ENCODE data around the gene STK31. TPM values are rescaled to one million over a fixed set of nuclear protein-coding genes. Genes with fewer than 3 reads are reported as not detected.

The STK31 gene
- total and polyA plus RNA-seq, 4 donors, result 0.03 to 0.59 (median 0.18) TPM

DNA sequence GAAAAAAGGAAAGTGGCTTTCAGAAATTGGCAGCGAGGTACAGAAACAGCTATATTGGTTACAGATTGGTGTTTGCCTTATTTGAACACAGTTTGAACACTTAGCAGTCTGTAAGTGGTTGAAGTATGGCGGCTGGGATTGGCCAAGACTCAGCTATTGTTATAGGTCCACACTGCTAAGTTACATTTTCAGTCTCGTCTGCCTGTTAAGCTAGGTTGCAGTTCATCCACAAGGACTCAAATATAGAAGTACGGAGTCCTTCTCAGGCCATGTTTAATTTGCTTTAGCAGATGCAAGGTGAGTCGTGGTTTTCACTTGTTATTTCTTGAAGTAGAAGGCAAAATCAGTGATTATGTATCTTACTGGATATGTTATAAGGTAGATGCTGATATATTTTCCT lies 73.1 kb downstream of the STK31 start:
- Histone ChIP-seq H3K27me3 (ENCODE audit: control insufficient read depth in 4 of 4, insufficient read depth in 4 of 4, low read length in 3 of 4) (no peaks in the 10 kb centered on the region), H3K4me3 (ENCODE audit: low read depth in 1 of 3, low read length in 3 of 3) (no peak overlapping the region), H3K36me3 (ENCODE audit: control insufficient read depth in 4 of 4, insufficient read depth in 3 of 4, low read depth in 1 of 4, low read length in 3 of 4) (no peaks in the 10 kb centered on the region), H3K27ac (ENCODE audit: low read depth in 1 of 2, low read length in 2 of 2) (no peak overlapping the region), H3K4me1 (ENCODE audit: control insufficient read depth in 4 of 4, insufficient read depth in 4 of 4, low read length in 3 of 4) (no peaks in the 10 kb centered on the region), H3K9ac (ENCODE audit: low read depth in 1 of 2, low read length in 2 of 2) (no peak overlapping the region), H3K9me3 (ENCODE audit: control insufficient read depth in 4 of 4, low read length in 3 of 4) (no peaks in the 10 kb centered on the region)
- WGBS, result 92% methylated on average over 5 of the region's 5 CpGs
- no peak for DNase-seq (ENCODE audit: low spot score)
- TF ChIP-seq, protein P1, sequence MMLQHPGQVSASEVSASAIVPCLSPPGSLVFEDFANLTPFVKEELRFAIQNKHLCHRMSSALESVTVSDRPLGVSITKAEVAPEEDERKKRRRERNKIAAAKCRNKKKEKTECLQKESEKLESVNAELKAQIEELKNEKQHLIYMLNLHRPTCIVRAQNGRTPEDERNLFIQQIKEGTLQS (IDR thresholded peaks at IDR 0.05), result no peak
- TF ChIP-seq RAD21 (IDR thresholded peaks at IDR 0.05) (no peak), FOXA2 (IDR thresholded peaks at IDR 0.05) (no peak)

DNA sequence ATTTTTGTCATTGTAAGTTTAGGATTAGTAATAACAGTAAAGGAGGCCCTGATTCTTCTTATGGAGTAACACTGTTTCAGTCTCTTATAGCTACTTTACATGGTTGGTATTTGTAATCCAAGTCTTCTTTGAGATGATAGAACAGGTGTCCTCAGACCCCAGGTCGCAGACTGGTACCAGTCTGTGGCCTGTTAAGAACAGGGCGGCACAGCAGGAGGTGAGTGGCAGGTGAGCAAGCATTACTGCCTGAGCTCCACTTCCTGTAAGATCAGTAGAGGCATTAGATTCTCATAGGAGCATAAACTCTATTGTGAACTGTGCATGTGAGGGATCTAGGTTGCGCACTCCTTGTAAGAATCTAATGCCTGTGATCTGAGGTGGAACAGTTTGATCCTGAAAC lies 77.3 kb downstream of the STK31 start:
- Histone ChIP-seq H3K27me3 (ENCODE audit: control insufficient read depth in 4 of 4, insufficient read depth in 4 of 4, low read length in 3 of 4) (no peaks in the 10 kb centered on the region), H3K27ac (ENCODE audit: low read depth in 1 of 2, low read length in 2 of 2) (no peak overlapping the region), H3K4me1 (ENCODE audit: control insufficient read depth in 4 of 4, insufficient read depth in 4 of 4, low read length in 3 of 4) (no peaks in the 10 kb centered on the region), H3K9me3 (ENCODE audit: control insufficient read depth in 4 of 4, low read length in 3 of 4) (no peaks in the 10 kb centered on the region), H3K9ac (ENCODE audit: low read depth in 1 of 2, low read length in 2 of 2) (no peak overlapping the region), H3K4me3 (ENCODE audit: low read depth in 1 of 3, low read length in 3 of 3) (no peak overlapping the region), H3K36me3 (ENCODE audit: control insufficient read depth in 4 of 4, insufficient read depth in 3 of 4, low read depth in 1 of 4, low read length in 3 of 4) (no peaks in the 10 kb centered on the region)
- 96% methylated on average over 3 of the region's 3 CpGs for WGBS
- TF ChIP-seq YY1 (IDR thresholded peaks at IDR 0.05) (no peak), EGR1 (IDR thresholded peaks at IDR 0.05; ENCODE audit: low read depth in 2 of 2) (no peak), HNF4G (IDR thresholded peaks at IDR 0.05) (no peak), RXRA (IDR thresholded peaks at IDR 0.05) (no peak), JUND (IDR thresholded peaks at IDR 0.05) (no peak), SP1 (IDR thresholded peaks at IDR 0.05) (no peak), HNF4A (conservative IDR thresholded peaks at IDR 0.05) (no peak), RAD21 (IDR thresholded peaks at IDR 0.05) (no peak), NR2F2 (IDR thresholded peaks at IDR 0.05) (no peak), FOXA1 (IDR thresholded peaks at IDR 0.05) (no peak)
- TF ChIP-seq, protein P2, sequence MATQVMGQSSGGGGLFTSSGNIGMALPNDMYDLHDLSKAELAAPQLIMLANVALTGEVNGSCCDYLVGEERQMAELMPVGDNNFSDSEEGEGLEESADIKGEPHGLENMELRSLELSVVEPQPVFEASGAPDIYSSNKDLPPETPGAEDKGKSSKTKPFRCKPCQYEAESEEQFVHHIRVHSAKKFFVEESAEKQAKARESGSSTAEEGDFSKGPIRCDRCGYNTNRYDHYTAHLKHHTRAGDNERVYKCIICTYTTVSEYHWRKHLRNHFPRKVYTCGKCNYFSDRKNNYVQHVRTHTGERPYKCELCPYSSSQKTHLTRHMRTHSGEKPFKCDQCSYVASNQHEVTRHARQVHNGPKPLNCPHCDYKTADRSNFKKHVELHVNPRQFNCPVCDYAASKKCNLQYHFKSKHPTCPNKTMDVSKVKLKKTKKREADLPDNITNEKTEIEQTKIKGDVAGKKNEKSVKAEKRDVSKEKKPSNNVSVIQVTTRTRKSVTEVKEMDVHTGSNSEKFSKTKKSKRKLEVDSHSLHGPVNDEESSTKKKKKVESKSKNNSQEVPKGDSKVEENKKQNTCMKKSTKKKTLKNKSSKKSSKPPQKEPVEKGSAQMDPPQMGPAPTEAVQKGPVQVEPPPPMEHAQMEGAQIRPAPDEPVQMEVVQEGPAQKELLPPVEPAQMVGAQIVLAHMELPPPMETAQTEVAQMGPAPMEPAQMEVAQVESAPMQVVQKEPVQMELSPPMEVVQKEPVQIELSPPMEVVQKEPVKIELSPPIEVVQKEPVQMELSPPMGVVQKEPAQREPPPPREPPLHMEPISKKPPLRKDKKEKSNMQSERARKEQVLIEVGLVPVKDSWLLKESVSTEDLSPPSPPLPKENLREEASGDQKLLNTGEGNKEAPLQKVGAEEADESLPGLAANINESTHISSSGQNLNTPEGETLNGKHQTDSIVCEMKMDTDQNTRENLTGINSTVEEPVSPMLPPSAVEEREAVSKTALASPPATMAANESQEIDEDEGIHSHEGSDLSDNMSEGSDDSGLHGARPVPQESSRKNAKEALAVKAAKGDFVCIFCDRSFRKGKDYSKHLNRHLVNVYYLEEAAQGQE (IDR thresholded peaks at IDR 0.05), result no peak
- TF ChIP-seq, protein P3, sequence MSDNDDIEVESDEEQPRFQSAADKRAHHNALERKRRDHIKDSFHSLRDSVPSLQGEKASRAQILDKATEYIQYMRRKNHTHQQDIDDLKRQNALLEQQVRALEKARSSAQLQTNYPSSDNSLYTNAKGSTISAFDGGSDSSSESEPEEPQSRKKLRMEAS (IDR thresholded peaks at IDR 0.05), result no peak
- TF ChIP-seq, protein P1 (IDR thresholded peaks at IDR 0.05), result no peak
- TF ChIP-seq, protein P4, sequence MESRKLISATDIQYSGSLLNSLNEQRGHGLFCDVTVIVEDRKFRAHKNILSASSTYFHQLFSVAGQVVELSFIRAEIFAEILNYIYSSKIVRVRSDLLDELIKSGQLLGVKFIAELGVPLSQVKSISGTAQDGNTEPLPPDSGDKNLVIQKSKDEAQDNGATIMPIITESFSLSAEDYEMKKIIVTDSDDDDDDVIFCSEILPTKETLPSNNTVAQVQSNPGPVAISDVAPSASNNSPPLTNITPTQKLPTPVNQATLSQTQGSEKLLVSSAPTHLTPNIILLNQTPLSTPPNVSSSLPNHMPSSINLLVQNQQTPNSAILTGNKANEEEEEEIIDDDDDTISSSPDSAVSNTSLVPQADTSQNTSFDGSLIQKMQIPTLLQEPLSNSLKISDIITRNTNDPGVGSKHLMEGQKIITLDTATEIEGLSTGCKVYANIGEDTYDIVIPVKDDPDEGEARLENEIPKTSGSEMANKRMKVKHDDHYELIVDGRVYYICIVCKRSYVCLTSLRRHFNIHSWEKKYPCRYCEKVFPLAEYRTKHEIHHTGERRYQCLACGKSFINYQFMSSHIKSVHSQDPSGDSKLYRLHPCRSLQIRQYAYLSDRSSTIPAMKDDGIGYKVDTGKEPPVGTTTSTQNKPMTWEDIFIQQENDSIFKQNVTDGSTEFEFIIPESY (IDR thresholded peaks at IDR 0.05), result no peak
- DNase-seq (ENCODE audit: low spot score), result no peak
